Suppressor macrophage treated with lipopolysaccharide for 1 hour (primary cell): ENCODE data around the gene OSBPL5.

Source experiments
- DNase-seq, 3 donors: peaks; one replicate each; pipeline ENCODE4 v3.0.0-alpha.2; 2020 to 2022

Gene OSBPL5

GRCh38 chr11:3148990-3149851, 15.9 kb downstream of the OSBPL5 start:
- DNase-seq = no peak

DNA sequence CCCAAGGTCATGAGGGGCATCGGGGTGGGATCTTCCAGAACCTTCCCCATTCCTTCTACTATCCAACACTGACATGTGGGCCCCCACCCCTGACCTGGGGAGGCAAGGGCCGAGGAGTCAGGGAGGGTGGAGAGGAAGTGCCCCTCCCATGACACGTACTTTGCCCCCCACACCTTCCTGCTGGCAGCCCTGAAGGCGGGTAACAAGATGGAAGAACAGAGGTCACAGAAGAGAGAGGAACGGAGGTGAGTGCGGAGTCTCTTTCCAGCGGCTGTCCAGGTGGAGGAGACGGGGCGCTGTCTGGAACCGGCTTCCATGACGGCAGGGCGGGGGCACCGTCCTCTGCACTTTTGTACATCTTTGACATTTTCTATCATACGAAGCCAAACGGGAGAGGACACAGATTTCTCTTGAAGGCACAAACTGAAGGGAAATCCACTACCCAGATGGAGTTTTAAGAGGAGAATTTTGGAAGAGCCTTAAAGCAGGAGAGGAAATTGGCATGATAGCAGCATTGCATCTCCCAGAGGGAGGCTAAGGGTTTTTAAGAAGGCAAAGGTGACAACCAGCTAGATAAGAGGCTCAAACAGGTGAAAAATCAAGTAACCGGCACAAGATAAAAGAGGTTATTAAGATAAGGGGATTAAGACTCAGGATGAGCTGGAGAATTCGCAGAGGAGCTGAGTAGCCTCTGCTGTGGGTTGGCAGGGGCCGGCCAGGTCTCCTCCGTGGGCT, 16.7 kb downstream of the OSBPL5 start:
- no peak for DNase-seq

GRCh38 chr11:3147626-3148025, 17.5 kb downstream of the OSBPL5 start:
- no peak for DNase-seq

DNA sequence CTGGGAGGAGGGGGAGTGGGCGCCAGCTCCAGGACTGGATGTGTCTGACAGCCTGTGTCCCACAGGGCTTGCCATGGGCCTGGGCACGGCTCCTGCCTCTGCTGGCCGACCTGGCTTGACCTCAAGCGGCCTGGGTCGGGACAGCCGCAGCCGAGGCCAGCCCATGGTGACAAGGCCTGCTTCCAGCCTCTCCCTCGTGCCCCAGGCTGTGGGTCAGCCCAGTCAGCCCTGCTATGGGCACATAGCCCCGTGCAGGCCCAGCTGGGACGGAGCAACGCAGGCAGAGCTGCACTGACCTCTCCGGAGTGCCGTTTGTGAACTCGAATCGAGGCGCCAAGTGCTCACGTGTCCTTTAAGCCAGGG, 17.9 kb downstream of the OSBPL5 start:
- no peak for DNase-seq

DNA sequence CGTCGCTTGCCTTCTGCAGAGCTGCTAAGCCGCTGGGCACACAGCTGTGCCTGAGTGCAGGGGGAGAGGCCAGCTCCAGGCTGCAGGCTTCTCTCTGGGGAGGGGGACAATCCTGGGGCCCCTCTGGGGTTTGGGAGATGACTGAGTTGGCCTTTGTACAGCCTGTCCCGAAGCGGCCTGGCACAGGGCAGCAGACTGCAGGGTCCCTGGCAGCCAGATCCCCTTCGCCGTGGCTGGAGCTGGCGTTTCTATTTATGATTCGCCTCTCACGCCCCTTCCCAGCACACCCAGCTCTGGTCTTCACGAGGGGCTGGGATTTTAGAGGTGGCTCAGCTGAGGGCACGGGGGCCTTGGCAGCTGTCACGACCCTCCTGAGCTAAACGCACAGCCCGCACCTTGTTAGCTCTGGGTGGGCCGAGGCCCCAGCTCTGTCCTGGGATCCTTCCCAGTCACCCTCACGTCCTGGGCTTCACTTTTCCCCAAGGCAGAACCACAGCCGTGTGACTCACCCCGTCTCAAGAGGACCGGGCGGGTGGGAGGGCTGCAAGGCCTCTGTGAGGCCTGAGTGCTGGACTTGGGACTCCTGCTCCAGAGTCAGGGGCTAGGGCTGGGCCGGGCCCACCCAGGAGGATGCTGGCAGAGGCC, 18.4 kb downstream of the OSBPL5 start:
- DNase-seq = no peak

DNA sequence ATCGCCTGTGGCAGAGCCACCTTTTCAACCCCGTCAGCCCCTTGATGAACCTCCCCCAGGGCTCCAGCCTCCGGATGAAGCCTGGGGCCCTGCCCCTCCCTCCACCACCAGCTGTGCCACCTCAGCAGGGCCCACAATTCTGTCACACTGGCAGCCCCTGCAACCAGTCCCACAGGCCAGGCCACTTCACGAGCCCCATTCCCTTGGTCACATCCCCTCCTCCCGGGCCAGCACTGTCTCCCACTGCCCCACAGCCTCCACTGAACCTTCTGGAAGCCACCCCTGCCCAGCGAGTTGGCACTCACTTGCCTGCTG, 19.9 kb downstream of the OSBPL5 start:
- no peak for DNase-seq

DNA sequence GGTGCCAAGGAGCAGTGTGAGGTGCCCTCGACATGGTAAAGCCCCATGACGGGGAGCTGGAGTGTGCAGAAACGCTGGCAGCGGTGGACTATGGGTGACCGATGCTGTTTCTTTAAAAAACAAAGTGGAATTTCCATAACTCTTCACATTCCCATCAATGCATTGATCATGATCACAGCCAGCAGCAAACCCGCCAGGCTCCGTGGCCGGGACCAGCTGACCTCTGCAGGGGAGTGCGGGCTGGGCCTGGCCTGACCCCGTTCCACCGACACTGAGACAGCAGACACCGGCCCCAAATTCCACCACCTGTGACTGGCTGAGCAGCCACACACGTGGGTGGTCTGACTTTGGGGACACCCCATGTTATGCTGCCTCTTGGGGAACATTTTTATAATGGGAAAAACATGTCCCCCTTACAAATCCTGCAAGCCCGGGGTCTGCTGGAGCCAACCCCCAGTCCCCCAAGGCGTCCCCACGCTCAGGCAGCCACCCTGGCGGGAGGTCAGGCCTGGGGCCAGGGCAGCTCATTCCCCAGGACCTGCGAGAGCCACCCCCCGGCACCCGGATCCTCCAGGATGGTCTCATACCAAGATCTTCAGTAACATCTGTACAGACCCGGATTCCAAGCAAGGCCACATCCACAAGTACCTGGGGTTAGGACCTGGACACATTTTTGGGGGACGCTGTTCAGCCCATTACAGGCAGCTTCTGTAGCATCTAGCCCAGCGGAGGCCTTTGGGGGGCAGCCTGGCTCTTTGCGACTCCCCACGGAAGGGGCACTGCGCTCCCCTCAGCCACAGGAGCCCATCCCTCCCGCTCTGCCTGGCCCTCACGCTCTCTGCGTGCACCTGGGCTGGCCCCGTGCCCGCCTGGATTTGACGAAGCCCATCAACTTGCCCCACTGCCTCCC, 20.6 kb downstream of the OSBPL5 start:
- no peak for DNase-seq

DNA sequence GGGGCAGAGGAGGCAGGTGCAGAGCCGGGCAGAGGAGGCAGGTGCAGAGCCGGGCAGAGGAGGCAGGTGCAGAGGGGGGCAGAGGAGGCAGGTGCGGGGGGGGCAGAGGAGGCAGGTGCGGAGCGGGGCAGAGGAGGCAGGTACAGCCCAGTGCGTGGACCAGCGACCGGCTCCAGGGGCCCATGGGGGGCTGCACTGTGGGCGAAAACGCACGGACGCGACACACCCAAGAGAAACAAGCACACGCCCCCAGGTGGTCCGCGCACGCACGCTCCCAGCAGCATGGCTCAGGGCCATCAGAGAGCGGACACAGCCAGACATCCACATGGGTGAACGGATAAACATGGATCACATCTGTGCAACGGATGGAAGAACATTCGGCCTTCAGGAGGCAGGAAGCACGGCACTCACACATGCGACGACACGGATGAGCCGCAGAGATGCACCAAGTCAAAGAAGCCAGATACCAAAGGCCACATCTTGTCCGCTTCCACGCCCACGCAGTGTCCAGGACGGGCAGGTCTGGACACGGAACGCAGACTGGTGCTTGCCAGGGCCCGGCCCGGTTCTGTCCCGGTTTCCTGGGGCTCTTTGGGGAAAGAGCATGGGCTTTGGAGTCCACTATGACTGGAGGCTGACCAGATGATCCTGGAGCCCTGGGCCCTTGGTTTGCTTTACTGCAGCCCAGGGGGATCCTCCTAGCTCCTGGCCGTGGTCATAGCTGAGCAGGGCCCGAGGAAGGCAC, 21.8 kb downstream of the OSBPL5 start:
- DNase-seq = no peak

DNA sequence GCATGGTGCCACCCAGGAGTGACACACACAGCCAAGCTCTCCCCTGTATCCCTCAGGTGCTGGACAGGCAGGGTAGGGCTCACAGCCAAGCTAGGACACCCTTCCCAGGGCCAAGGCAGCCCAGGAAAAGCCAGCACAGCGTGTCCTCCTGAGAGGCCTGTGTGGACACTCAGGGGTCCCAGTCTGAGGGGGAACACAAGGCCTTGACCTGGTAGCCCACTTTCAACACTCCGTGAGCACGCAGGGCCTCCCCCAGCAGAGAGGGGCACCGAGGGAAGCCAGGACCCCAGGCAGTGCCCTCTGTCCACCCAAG, 24.9 kb downstream of the OSBPL5 start:
- no peak for DNase-seq

- DNase-seq = no peak
These were observed 25.4 kb downstream of the OSBPL5 start for GRCh38 chr11:3139481-3140290.

DNA sequence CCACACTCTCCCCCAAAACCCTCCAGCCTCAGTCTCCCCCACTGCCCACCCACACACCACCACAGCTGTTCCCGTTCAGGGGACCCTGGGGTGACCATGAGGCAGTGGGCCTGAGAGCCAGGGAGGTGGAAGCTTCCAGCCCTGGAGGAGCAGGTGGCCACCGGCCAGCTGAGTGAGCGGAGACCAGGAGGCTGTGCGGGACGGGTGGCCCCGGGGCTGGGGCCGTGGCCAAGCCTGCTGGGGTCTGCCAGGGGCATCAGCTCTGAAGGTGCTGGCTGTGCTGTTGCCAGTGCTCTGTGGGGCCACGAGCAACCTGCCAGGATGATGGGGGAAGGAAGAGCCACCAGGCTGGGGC, 26.0 kb downstream of the OSBPL5 start:
- DNase-seq = no peak

DNA sequence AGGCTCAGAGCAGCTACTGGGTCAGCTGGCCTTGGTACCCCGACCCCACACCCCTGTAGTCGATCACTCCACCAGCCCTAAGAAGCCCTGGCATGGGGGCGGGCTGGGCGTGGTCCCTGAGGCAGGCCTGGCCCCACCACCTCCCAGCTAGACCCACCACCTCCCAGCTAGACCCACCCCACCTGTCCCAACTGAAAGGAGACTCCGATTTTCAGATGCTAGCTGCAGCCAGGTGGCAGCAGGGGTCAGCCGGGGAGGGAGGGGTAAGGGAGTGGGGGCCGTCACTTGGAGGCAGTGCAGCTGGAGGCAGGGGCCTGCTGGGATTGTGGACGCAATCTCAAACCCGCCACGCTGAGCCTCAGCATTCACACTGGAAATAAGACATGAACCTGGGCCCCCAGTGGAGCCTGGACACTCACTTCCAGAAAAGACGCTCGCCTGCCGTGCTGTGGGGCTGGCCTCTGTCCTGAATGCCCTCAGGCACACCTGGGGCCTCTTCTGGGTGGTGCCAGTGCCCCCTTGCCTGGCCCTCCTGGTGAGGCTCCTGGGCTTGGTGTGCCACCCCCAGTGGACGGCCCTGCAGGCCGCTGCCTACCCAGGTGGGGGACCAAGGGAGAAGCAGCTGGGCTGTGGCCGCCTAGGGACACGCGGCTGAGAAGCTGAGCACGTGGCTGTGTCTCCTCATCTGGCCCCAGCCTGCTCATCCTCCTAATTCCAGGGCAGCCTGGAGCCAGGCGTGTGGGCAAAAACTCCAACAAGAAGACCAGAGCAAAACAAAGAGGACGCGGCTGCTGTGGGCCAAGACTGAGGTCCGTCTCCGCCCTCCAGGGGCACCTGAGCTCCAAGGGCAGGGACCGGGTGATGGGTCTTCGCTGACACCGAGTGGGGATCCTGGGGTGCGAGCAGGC, 26.7 kb downstream of the OSBPL5 start:
- no peak for DNase-seq

DNA sequence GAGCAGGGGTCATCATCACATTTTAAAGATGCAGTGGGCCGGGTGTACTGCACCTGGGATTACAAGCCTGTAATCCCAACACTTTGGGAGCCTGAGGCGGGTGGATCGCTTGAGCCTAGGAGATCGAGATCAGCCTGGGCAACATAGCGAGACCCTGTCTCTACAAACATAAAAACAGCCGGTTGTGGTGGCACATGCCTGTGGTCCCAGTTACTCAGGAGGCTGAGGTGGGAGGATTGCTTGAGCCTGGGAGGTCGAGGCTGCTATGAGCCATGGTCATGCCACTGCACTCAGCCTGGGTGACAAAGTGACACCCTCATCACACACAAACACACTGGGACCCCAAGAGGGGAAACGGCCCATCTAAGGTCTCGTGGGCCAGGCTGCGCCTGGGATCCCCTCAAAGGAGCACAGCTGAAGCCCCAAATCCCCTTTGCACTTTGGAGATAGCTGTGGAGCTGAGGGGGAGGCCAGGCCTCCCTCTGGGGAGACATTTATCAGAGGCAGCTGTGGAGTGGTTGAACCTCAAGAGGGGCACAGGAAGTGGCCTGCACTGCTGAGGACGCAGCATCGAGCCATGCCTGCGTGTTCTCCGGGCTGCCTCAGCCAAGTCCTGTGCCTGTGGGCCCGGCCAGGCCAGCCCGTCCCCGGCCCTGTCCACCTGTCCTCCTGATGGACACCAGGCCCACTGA, 27.5 kb downstream of the OSBPL5 start:
- no peak for DNase-seq

DNA sequence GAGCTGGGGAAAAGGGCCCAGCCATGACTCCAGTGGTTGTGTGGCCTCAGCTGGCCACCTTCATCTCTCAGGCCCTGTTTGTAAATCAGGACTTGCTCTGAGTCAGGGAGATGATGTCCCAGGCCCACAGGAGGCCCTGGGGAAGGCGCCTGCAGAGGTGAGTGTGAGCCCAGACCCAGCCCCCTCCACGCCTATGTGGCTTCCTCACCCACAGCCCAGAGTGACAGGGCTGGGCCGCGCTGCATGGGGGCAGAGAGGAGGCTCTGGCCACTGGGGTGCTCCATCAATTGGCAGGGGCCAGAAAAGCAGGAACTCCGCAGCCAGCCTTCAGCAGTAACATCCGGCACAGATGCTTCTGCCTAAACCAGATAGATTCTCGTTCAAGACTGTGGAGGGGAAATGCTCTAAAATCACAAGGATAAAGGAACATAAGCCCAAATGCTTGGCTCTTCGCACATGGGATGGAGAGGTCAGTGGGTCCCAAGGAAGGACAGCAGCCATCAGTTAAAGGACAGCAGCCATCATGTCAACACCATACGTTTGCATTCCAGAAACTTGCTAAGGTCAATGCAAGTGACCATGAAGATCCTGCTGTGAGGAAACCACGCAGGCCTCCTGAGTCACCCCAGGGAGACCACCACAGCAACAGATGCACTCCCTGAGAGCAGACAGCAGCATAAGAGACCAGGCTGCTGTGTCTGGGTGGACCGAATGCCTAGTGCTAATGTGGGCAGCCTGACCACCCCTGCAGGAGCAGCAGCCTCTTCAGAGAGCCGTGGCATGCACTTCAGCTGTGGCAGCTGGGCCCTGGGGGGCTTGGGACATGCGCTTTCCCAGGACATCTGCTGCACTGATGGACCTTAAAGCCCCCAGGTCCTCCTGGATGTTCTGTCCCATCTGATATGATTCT, 28.3 kb downstream of the OSBPL5 start:
- peak in 1 of 3 donors; percentile 38 for DNase-seq

GRCh38 chr11:3135481-3136440, 29.3 kb downstream of the OSBPL5 start:
- DNase-seq = no peak

DNA sequence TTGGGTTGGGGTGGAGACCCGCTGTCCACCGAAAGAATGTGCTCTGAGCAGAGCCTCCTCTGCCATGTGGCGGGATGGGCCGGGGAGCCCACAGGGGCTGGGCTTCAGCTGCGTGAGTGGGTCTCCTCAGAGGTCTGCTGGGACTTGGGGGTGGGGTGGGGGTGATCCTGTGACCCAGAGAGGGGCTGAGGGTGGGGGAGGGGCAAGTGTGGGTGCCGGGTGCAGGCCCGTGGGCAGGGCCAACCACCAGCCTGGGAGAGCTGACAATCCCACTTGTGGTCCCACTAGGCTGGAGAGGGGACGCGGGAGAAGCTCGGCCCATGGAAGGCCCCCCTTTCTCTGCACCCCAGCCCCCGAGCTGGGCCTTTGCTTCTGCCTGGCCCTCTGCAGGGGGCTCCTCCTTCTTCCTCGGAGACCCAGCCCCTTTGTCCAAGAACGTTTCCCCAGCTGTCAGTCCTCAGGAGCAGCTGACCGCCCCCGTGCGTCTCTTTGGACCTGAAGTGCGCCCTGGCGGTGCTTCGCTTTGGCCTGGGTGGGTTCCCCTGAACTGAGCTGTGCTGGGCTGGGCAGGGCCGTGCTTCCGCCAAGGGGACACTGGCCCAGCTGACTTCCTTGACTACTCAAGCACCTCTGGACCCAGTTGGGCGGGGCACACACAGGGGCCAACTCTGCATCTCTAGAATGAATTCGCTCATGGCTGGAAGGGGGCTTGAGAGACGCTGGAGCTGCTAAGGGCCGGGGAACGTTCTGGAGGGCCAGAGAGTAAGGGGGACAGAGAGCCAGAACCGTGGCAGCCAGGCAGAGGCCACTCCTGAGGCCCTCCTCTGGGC, 30.2 kb downstream of the OSBPL5 start:
- no peak for DNase-seq

GRCh38 chr11:3134218-3134621, 30.9 kb downstream of the OSBPL5 start:
- DNase-seq = no peak
